GM21576 (cell line): ENCODE measurements around the gene MAP4K5.
"Not testable (repeated sequence)": the region's sequence is repeated elsewhere in the genome, so short reads cannot be mapped to it uniquely, and the experiment has no call there.

Experiments used
- ATAC-seq: cut with Tn5 transposase; IDR thresholded peaks from one replicate; pipeline ENCODE4 v1.9.1; 2021; ENCODE audit warnings: mild to moderate bottlenecking, moderate library complexity; ENCODE audit not compliant: unreplicated experiment

Gene MAP4K5

DNA sequence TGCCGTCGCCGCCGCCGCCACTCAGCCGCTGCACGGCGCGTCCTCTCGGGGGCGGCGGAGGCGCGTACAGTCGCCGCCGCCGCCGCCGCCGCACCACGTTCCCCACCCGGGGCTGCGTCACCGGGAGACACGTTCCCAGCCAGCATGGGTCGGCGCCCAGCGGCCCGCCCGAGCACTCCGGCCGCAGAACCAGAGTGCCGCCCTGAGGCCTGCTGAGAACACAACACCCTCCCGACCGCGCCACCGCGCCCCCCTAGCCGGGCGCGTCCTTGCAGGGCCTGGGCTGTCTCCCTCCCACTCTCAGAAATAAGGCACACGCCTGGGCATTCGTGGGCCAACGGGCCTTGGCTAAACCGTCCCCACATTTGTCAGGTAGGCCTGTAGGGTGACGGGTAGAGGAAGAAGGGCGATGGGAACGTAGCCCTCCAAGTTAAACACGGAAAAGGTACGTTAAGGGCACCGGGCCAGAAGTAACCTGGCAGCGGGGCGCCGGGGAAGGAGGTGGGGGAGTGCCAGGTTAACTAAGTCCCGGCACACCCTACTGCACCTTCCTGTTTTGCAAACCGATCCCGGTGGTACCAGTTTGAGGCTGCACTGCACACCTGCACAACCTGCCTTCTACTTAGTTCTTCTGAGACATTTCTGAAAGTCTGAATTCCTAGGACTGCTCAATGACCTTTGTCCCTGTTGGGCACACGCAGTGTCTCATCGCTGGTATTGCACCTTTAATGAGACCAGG is at the start of gene MAP4K5:
TSS of gene MAP4K5 (minus strand) at position 68 of the 739 bp plus-strand sequence. CDS start 520 bp downstream, outside the sequence.
- peak; percentile 93 for ATAC-seq

GRCh38 chr14:50578433-50578832 is 46.1 kb upstream of the MAP4K5 start:
- ATAC-seq: no peak

GRCh38 chr14:50577982-50578381 is 45.6 kb upstream of the MAP4K5 start:
- ATAC-seq: no peak

DNA sequence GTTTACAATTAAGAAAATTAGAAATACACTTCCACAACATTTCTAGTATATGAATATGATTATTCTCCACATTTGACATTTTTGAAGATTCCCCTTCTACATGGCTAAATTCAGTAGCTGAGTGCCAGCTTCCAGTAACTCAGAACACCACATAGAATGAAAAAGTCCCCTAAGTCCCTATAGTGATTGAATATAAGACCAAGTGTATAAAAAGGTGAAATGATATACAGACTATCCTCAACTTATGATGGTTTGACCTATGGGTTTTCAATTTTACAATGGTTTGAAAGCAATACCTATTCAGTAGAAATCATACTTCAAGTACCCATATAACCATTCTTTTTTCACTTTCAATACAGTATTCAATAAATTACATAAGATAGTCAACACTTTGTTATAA is 43.4 kb upstream of the MAP4K5 start:
- no peak for ATAC-seq

GRCh38 chr14:50573862-50574261 is 41.5 kb upstream of the MAP4K5 start:
- ATAC-seq: no peak

DNA sequence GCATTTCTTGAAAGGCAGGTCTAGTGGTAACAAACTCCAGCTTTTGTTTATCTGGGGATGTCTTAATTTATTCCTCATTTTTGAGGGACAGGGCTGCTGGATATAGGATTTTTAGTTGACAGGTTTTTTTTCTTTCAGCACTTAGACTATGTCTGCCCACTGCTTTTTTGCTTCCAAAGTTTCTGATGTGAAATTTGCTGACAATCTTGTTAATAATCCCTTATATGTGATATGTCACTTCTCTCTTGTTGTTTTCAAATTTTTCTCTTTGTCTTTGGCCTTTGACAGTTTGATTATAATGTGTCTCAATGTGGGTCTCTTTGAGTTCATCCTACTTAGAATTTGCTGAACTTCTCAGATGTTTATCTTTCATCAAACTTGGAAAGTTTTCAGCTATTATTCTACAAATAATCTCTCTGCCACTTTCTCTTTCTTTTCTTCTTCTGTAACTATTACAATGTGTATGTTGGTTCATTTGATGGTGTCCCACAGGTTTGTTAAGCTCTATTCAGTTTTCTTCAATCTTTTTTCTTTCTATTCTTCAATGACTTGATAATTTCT is 37.4 kb upstream of the MAP4K5 start:
- no peak for ATAC-seq

- ATAC-seq: no peak
Measured at GRCh38 chr14:50562841-50563240, 30.5 kb upstream of the MAP4K5 start.

GRCh38 chr14:50560931-50561285 is 28.5 kb upstream of the MAP4K5 start:
- no peak for ATAC-seq

GRCh38 chr14:50559990-50560930 is 27.9 kb upstream of the MAP4K5 start, which contains the start of gene ATL1:
TSS of gene ATL1 (plus strand) at chr14:50560145. CDS start at chr14:50560266, 121 bp downstream.
- no peak for ATAC-seq

GRCh38 chr14:50552796-50553195 is 20.4 kb upstream of the MAP4K5 start:
- ATAC-seq: not testable (repeated sequence)

DNA sequence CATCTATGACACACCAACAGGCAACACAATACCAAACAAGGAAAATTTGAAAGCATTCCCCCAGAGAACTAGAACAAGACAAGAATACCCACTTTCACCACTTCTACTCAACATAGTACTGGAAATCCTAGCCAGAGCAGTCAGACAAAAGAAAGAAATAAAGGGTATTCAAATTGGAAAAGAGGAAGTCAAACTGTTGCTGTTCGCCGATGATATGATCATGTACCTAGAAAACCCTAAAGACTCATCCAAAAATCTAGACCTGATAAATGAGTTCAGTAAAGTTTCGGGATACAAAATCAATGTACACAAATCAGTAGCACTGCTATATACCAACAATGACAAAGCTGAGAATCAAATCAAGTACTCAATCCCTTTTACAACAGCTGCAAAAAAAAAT is 19.5 kb upstream of the MAP4K5 start:
- no peak for ATAC-seq

- ATAC-seq: no peak
Measured at GRCh38 chr14:50550294-50550693, 17.9 kb upstream of the MAP4K5 start.

DNA sequence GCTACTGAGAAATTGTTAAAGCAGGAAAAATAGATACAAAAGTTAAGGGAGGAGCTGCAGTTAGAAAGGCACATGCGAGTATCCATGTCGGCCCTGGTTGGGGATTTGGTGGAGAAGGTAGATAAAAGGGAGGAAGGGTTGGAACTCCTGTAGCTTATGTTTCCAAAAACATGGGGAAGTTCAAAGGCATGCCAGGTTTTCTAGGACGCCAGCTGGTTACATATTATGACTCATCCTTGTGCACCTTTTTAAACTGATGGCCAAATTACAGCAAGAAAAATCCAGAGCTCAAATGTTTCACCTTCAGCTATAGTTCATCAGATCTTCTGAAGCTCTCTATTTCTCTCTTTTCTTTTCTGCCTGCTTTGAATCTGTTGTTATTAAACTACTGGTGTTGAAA is 13.2 kb upstream of the MAP4K5 start:
- ATAC-seq: no peak

GRCh38 chr14:50544911-50545310 is 12.5 kb upstream of the MAP4K5 start:
- ATAC-seq: no peak

GRCh38 chr14:50542941-50543418 is 10.6 kb upstream of the MAP4K5 start:
- peak; percentile 75 for ATAC-seq

DNA sequence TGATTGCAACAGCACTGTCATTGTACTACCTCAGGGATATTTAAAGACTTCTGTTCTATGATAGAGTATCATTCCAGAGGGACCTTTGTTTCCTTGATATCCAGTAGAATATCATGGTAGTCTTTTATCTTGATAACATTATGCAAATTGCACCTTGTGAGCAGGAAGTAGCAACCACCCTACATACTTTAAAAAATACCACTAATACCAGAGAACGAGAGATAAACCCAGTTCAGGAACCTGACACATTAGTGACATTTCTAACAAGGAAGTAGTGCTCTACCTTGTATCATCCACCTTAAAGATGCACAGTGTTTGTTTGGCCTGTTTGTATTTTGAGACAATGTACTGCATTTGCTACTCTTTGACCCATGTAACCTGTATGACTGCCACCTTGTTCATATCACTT is 8.8 kb upstream of the MAP4K5 start:
- ATAC-seq: no peak

GRCh38 chr14:50539051-50539450 is 6.7 kb upstream of the MAP4K5 start:
- ATAC-seq: no peak

DNA sequence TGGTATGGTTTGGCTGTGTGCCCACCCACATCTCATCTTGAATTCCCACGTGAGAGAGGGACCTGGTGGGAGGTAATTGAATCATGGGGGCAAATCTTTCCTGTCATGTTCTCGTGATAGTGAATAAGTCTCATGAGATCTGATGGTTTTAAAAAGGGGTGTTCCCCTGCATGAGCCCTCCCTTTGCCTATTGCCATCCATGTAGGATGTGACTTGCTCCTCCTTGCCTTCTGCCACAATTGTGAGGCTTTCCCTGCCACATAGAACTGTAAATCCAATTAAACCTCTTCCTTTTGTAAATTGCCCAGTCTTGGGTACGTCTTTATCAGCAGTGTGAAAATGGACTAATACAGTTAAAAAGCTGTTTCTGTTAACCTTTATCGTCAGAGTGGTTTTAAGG is 5.7 kb upstream of the MAP4K5 start:
- ATAC-seq: not testable (repeated sequence)

DNA sequence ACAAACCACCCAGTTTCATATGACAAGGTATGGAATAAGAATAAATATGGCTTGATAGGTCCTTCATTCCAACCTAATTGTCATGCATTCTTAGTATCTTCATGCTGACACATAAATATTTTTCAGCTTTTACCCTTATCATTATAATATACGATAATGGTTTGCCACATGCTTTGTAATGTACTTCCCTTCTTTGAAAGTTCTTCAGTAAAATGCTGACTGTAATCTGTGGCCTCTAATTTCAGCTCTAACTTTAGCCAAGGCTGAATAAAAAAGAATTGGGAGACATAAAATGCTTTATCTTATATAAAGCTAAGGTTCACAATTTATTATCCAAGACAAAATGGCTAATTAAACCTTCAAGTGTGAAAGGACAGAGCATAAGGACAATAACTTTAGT is 2.6 kb upstream of the MAP4K5 start:
- no peak for ATAC-seq

DNA sequence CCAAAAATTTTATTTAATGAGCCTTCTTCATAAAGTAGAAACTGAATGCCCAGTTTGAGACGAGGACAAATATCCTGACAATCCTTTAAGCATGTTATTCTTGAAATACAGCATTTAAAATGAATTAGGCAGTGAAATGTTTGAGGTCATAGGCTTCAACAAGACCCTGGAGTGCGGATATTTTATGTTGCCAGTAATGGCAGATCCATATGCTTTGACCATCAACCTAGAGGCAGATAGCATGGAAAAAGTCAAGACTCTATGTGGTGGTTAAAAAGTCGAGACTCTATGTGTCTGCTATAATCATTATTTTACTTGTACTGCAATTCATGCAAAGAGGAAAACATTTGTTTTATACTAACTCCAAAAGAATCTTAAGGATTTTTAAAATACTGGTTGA is 2.0 kb upstream of the MAP4K5 start:
- no peak for ATAC-seq

GRCh38 chr14:50533806-50534205 is 1.4 kb upstream of the MAP4K5 start:
- no peak for ATAC-seq
